ENCODE results near the gene GSN. TPM values are rescaled to one million over a fixed set of nuclear protein-coding genes. Genes with fewer than 3 reads are reported as not detected.
A peak's percentile ranks its signal among the peaks of the same experiment; 100 is the strongest.

GSN gene
- total and polyA plus RNA-seq, 9 of the 15 experiments (the other 6 are each of a cell fraction or from before 2014, with no cell fraction given): 0.39 to 16.6 (median 8.2) TPM

GRCh38 chr9:121325387-121325786 is 57.4 kb downstream of the GSN start:
- no peak overlapping the region for H2AFZ ChIP-seq (ENCODE audit: low read depth, low read length)
- no peak overlapping the region for H3K4me2 ChIP-seq (ENCODE audit: insufficient read depth, low read length)
- peaks cover 0 to 4% of the 10 kb centered on the region in 2 experiments; a peak in 2 of 5 replicates for H3K4me1 ChIP-seq (replicated peaks in 1 of 2; ENCODE audit: control insufficient read depth in 2 of 2, insufficient read depth in 2 of 2, low read length in 2 of 2)
- H3K4me3 ChIP-seq: no peak overlapping the region
- intact Hi-C loops (cut with micrococcal nuclease) (loop anchor here (10.0 kb wide), 1 partner anchor 581 kb away; no protein-coding TSS in a partner anchor), in situ Hi-C loops (cut with MboI) (no loop called here)
- H3K79me2 ChIP-seq (ENCODE audit: control insufficient read depth, insufficient read depth, low read length): no peaks in the 10 kb centered on the region
- DNase-seq (ENCODE audit: extremely low read depth in 1 of 4, low spot score in 3 of 4) (no peak), ATAC-seq (peak; percentile 40; the same call in 2 of the 3 replicates), FAIRE-seq (no peak)
- BruUV-seq (replicated peaks): no TSS peak
- H3K27ac ChIP-seq (ENCODE audit: extremely low read depth, low read depth, low read length): no peak overlapping the region
- no peaks in the 10 kb centered on the region for H3K9me1 ChIP-seq (ENCODE audit: control insufficient read depth, insufficient read depth, low read length)
- no peaks in the 10 kb centered on the region; the same call in 2 of the 3 replicates for H3K36me3 ChIP-seq (ENCODE audit: control insufficient read depth, insufficient read depth, low read length)
- H3K9ac ChIP-seq (ENCODE audit: insufficient read depth in 1 of 2, low read depth in 2 of 2, low read length in 2 of 2): no peak overlapping the region
- no peaks in the 10 kb centered on the region for H4K20me1 ChIP-seq (replicated peaks; ENCODE audit: control insufficient read depth, insufficient read depth, low read length)
- POLR2A ChIA-PET: no interaction called here
- CTCF ChIA-PET (ENCODE audit: low intra/inter-chr PET ratio): no interaction called here
- 24% methylated on average over 6 of the region's 7 CpGs for WGBS (ENCODE audit: insufficient coverage, low coverage, missing lambda C conversion rate)
- TF ChIP-seq CTCF (IDR thresholded peaks at IDR 0.05 in 2 of 3, conservative IDR thresholded peaks at IDR 0.05 in 1 of 3; ENCODE audit: insufficient read depth in 2 of 3, low read depth in 1 of 3, low read length in 3 of 3) (0 out of 6 replicates have a peak, but pooled peaks of 1 of the 3 experiments have one; percentile 17), POLR3G (IDR thresholded peaks at IDR 0.05; ENCODE audit: extremely low read depth, insufficient read length, insufficient replicate concordance) (no peak)
- no peaks in the 10 kb centered on the region for H3K27me3 ChIP-seq (ENCODE audit: control insufficient read depth in 2 of 2, insufficient read depth in 2 of 2, low read length in 2 of 2)
- no peaks in the 10 kb centered on the region for H3K9me3 ChIP-seq (replicated peaks; ENCODE audit: control insufficient read depth, insufficient read depth, low read depth, low read length)

All from K562 (cell line).